Esophagus squamous epithelium (tissue), 4 donors: ENCODE data around the gene DDX24.

Experiments
- POLR2A ChIP-seq, 4 donors: fragments of 450-650 bp; IDR thresholded peaks; one replicate each; pipeline ENCODE4 v1.6.1; 2017; ENCODE audit warnings: antibody characterized with exemption in 4 of 4, mild to moderate bottlenecking in 4 of 4, moderate library complexity in 3 of 4
- TF ChIP-seq, protein P1 (sequence below), 6 experiments: fragments of 450-650 bp in 4 of 6; fragments of 200-600 bp in 2 of 6; sonication (generic) in 2 of 6; IDR thresholded peaks; one replicate each; pipeline ENCODE4 v1.5.1; 2016 to 2019; ENCODE audit warnings: antibody characterized with exemption in 6 of 6, mild to moderate bottlenecking in 4 of 6, moderate library complexity in 4 of 6

DNA sequence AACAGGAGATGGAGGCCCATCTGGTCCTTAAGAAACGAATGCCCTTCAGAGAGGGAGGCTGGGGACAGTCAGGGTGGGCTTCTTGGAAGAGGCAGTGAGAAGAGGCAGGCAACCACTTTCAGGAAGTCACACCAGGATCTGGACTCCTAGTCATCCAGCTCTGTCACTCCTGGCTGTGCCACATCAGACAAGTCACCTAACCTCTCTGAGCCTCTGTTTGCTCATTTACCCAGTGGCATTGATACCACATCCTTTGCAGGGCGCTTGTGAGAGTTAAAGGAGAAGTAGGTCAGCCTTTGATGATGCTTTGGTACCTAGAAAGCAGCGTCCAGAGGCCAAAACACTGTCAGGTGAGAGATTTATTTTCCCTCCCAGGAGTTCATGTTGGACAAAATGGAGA, 72.8 kb downstream of the DDX24 start:
- TF ChIP-seq, protein P1, sequence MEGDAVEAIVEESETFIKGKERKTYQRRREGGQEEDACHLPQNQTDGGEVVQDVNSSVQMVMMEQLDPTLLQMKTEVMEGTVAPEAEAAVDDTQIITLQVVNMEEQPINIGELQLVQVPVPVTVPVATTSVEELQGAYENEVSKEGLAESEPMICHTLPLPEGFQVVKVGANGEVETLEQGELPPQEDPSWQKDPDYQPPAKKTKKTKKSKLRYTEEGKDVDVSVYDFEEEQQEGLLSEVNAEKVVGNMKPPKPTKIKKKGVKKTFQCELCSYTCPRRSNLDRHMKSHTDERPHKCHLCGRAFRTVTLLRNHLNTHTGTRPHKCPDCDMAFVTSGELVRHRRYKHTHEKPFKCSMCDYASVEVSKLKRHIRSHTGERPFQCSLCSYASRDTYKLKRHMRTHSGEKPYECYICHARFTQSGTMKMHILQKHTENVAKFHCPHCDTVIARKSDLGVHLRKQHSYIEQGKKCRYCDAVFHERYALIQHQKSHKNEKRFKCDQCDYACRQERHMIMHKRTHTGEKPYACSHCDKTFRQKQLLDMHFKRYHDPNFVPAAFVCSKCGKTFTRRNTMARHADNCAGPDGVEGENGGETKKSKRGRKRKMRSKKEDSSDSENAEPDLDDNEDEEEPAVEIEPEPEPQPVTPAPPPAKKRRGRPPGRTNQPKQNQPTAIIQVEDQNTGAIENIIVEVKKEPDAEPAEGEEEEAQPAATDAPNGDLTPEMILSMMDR (IDR thresholded peaks at IDR 0.05) = no peak
- TF ChIP-seq POLR2A (IDR thresholded peaks at IDR 0.05) = no peak
